Embryonic facial prominence (tissue), 1 donor: Measurements from ENCODE around the gene FGF19.

Experiments
- DNase-seq: peaks from one replicate; pipeline ENCODE4 v3.0.0-alpha.2; 2016; ENCODE audit errors: extremely low spot score

FGF19 gene

DNA sequence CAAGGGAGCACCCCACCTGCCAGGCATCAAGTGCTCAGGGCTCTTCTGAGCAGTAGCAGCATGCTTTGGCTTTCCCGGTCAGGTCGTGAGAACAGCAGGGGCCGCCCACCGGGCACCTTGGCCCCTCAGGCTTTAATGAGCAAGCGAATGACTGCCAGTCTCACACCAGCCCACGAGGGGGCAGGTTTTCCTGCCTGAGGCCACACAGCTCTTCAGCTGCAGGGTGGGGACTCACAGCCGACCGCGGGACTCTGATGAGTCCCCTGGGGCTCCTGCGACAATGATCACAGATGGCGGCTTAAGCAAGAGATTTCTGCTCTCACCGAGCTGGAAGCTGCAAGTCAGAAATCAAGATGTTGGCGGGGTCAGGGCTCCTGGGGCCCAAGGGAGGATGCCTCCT, 14.3 kb upstream of the FGF19 start:
- DNase-seq, result no peak

GRCh38 chr11:69716891-69717747, 13.3 kb upstream of the FGF19 start:
- no peak for DNase-seq

- DNase-seq, result no peak
Measured at GRCh38 chr11:69716099-69716498, 12.3 kb upstream of the FGF19 start.

- DNase-seq, result no peak
Measured at GRCh38 chr11:69715446-69715845, 11.6 kb upstream of the FGF19 start.

DNA sequence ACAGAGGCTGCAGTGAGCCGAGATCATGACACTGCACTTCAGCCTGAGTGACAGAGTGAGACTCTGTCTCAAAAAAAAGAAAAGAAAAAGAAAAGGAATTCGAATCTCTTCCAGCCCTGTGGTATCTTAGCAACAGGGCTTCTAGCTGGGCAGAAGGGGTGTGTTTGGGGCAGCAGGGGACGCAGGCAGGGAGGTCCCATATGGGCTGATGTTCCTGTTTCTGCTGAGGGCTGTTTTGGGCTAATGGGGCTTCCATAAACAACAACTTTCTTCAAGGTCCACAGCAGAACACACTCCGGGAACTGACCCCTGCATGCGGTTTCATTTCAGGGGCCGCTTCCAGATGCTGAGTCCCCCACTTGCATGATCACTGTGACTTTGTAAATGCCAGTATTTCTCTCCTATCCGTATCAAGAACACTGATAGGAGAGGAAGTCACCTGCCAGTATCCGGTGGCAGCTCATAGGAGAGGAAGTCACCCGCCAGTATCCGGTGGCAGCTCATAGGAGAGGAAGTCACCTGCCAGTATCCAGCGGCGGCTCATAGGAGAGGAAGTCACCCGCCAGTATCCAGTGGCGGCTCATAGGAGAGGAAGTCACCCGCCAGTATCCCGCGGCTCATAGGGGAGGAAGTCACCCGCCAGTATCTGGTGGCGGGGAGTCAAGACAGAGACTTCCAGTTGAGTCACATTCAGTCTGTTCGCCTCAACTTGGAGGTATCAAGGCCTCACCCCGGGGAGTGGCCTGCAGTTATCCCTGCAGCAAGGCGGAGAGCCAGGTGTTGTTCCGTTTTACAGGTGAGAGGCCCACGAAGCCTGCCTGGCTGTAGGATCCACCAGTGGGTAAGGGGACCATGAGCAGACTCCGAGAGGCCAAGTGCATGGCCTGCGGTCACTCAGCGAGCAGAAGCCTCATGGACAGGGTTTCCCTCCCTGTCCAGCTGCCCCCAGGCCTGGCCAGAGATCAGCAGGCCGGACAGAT, 8.3 kb upstream of the FGF19 start:
- no peak for DNase-seq

GRCh38 chr11:69708736-69709401, 5.0 kb upstream of the FGF19 start:
- no peak for DNase-seq

- no peak for DNase-seq
Measured at GRCh38 chr11:69707176-69707575, 3.4 kb upstream of the FGF19 start.

- DNase-seq, result no peak
Measured at GRCh38 chr11:69705901-69706787, 2.3 kb upstream of the FGF19 start.

DNA sequence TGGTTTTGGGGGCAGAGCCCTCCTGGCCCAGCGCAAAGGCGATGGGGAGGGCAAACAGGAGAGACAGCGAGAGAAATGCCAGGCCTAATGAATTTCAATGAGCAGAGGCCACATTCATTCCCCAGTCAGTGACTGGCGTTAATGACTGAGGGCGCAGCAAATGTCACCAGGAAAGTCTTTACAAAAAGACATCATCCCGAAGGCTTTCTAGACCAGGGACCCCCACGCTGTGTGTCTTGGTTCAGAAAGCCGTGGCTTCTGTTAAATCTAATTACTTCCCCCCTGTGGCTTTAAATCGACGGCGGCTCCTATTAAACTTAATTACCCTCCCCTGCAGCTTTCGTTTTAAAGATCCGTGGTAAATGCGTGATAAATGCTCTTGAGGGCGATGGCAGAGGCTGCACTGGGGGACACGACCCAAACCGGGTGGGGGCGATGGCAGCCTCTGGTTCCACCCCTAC, 1.6 kb upstream of the FGF19 start:
- no peak for DNase-seq

DNA sequence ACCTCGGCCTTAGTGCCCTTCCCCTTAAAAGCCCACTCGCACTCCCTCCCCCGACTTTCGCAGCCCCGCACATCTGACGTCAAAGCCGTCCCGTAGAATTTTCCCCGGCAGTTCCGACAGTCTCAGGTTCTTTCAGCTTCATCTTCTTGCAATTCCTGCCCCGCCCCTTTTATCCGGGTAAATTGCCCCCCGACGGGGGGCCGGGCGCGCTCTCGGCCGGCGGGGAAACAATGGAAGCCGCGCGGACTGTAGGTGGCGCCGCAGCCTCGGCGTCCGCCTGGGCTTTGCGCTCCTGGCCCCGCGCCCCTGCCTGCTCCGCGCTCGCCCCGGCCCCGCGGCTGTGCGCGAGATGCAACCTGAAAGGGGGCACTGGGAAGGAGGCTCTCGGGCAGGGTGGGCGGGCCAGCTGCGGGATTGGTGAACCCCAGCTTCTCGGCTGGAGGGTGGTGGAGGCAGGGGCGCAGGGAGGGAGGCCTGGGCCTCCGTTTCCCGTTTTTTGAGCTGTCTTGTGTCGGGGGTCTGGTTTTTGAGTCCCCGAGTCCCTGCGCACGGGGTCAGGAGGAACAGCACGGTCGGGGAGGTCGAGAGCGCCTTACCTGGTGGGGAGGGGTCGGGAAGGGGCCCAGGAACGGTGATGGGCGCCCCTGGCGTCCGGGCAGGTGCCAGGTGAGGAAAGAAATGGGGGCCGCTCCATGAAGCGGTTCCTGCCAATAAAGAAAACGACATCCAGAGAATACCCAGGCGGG, 859 bp upstream of the FGF19 start:
- DNase-seq, result no peak

- no peak for DNase-seq
Measured at GRCh38 chr11:69703453-69703767, 412 bp downstream of the FGF19 start.

DNA sequence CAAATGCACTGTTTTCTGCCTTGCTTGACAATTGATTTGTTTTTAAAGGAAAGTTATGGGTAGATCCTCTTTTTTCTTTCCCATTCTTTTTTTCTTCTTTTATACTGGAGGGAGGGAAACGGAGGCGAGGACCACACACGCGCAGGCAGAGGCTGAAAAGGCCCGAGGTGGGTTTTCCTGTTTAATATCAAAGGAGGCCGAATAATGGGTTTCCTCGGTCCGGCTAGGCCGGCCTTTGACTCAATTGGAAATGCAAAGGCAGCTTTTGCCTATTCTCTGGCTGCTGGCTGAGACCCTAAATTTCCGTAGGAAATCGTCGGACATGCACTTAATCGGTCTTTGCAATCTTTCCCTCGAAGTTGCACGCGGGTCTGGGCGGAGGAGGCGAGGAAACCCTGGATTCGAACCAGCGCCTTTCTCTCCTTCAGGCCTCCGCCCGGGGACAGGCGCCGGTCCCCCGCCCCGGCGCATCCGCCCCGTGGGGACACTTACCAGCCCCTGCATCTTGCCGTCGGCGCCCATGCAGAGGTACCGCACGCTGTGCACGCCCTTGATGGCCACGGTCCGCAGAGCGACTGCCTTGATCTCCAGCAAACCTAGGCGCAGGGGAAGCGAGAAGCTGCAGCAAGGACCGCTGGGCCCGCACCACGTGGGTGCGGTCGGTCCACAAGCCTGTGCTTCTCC, 911 bp downstream of the FGF19 start:
- no peak for DNase-seq

GRCh38 chr11:69702239-69702691, 1.6 kb downstream of the FGF19 start:
- no peak for DNase-seq

DNA sequence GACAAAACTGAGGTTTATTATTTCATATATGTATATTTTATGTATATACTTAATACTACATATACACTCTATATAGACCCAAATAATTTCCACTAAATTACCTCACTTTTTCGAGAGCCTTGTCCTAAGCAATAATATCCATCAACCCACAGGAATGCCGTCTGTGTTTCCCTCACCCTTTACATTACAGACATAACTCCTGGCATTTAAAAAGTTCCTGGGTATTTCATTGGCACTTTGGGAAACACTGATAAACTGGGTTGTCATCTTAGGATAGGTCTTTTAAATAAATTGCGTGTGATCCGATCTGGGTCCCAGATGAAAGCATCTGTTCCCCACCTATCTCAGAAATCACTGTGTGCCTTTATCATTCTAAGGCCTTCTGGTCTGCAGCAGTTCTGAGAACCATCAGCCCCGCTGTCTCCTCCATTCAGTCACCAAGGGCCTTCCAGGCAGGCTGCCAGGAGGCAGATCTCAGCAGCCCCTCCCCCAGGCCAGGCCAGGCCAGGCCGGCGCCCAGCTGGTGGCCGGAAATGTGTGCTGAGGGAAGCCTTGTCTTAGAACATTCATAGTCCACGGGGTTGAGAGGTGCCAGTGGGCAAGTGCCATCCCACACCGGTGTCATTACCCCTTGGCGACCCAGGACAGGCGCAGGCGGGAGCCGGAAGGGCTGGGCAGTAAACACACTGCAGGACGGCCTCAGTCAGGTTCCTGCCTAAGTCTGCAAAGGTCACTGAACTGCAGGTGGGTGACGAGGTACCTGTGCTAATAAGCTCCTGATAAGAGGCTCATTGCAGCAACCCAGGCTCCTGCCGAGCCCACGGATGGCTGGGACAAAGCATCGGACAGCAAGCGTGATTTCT, 3.3 kb downstream of the FGF19 start:
- no peak for DNase-seq

- DNase-seq, result no peak
Measured at GRCh38 chr11:69699213-69699612, 4.6 kb downstream of the FGF19 start.

DNA sequence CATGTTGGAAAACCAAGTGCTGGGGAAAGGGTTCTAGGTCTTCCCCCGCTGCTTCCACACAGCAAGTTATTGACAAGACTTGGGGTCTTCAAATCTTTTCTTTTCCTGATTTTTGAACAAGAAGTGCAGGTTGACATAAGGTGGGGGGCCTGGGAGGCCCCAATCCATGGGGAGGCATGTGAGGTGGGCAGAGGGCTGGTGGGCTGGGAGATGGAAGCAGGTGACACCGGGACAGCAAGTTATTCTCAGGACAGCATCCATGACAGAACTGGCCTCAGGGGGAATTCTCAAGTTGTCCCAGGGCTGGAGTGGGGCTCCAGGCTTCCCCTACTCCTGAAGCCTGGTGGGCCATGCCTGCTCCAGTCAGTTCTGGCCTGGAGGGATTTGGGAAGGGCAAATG, 5.5 kb downstream of the FGF19 start:
- no peak for DNase-seq

- no peak for DNase-seq
Measured at GRCh38 chr11:69697861-69698260, 6.0 kb downstream of the FGF19 start.

DNA sequence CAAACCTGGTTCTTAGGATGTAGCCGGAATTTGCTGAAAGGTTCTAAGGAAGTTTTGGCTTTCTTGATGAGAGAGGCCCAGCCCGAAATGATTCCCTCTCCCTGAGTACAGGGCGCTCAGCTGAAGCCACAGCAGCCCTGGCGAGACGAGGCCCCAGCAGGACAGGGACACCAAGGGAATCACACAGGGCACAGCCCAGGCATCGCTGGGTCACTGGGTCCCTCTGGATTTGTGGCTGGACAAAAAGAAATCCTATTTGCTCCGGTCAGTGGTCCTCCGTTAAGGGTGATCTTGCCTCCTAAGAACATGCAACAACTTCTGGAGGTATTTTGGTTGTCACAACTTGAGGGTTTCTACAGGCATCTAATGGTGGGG, 6.4 kb downstream of the FGF19 start:
- DNase-seq, result no peak
